COR-L47 (cell line): ENCODE results near the gene JUP.
A peak's percentile ranks its signal among the peaks of the same experiment; 100 is the strongest.

ENCODE experiments used
- DNase-seq: peaks from one replicate; lab custom pipeline; 2025; lab: John Stamatoyannopoulos, UW

The JUP gene

DNA sequence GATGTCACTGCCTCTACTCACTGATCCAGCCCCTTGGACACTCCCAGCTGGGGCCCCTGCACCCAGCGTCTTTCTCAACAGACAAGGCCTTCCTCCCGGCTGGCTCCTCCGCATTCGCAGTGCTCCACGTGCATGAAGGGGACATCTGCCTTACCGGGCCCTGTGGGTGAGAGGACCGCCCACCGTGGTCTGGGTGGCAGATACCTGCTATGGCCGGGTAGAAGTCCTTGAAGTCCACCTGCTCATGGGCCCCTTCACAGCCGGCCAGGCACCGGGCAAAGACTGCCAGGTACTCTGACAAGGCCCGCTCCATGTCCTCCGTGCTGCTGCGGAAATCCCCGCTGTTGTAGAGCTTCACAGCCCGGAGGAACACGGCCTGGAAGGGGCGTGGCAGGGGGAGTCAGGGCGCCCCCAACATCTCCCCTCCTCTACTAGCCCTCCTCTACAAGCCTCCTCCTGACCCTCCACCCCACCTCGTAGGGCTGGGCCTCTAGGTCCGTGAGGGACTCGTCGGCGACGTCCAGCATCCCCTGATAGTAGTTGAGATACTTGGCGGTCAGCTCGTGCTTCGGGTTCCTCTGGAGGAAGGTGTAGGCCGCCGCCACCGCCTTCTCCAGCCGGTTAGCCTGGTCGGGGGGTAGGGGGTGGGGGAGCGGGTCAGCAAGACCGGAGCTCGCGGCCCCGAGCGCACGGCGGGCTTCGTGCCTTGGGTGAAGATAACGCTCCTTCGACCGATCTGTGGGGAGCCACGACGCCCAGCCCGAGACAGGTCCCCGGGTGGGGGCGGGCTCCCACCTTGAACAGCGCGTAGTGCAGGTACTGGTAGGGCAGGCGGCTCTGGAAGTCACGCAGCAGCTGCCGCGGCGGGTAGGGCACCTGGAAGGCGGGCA, 24.4 kb upstream of the JUP start:
- peak; percentile 57 for DNase-seq

DNA sequence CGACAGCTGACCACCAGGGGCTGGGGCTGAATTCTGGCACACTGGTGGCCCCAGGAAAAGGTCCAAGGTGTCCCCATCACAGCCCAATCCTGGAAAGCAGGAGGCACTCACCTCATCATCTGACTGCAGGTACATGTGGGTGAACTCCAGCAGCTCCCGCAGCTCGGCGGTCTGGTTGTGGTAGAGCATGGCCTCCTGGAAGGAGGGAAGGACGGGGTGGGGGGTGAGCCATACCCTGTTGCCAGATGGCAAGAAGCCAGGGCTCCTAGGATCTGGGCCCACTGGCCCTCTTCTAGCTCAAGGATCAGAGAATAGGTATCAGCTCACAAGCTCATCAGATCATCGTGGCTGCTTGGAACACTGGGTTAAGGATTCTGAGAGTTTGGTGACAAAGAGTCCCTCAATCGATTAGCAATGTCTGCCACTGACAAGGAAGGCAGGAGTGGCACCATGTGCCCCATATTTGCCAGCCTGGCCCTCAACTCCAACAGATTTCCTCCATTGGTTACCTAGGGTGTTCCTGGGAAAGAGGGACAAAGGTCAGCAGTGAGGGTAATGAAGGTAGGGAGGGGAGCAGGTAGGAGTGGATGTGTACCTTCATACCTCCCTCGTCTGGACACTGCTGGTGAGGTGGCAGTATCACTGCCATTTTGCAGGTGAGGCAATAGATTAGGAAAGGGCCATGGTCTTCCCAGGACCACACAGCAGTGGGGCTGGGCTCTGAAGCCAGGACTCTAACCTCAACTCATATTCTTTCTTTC, 20.4 kb upstream of the JUP start:
- no peak for DNase-seq

DNA sequence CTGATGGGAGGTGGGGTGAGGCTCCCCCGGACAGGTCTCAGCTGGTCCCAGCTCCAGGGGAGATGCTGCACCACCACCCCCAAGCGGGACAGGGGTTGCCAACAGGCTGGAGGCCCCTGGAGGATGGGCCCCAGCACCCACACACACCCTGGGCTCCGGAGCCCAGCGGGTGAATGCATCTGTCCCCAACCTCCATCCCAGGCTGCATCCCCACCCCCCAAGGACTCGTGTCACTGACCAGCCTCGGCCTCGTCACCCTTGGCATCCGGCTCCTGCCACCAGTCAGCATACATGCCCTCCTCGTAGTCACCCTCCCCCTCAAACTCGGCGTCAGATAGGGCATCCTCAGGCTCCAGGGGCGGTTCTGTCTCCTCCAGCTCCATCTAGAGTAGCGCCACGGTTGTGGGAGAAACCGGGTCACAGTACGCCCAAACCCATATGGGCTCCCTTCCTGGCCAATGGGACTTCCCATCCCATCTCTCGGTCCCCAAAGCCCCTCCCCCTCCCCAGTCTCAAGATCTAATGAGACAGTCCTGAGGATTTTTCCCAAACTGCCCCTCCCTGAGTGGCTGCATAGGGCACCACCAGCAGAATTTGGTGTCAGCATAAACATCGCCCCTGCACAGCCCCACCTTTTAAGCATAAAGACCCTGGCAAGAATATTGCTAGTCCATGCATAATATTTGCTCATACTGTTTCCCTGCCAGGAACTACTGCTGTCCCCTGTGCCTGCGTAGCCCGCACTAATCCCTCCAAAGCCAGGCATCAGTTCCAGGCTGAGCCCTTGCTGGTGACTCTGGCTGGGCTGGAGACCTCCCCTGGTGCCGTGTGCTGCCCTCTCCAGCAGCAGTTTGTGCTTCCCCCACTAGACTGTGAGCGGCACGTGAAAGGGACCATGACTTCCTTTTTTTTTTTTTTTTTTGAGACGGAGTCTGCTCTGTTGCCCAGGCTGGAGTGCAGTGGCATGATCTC, 16.8 kb upstream of the JUP start:
- no peak for DNase-seq

DNA sequence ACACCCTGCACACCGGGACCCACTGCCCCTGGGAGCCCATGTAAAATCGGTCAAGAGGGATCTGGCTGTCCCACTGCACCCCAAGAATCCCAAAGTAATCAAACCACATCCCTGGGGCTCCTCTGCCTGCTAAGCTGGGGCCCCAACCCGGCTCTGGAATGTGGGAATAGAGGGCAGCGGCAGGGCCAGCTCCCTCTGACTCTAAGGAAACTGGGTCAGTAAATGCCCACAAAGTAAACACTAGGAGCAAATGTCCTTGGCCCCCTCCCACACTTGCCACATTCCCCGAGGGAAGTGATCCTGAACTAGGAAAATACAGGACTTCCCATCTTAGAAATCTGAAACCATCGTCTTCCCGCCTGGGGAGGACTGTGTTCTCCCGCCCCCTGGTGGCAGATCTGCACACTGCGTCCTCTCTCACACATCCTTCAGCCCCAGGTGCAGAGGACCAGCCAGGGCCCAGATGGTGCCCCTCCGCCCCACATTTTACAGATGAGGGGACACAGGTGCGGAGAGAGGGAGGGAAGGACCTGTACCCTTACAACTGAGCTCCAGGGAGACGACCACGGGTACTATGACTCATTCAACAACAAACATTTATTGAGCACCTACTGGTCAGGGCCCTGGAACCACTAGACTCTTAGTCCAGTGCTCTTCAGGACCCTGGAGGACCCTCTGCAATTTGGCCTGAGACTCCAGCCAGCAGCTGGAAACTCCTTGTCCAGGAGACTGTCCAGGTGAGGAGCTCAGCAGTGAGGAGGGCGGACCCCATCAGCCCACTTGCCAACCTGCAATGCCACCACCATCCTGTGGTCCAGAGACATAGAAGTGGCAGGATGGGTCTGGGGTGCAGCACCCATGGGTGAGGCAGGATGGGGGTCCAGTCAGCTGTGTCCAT, 15.1 kb upstream of the JUP start:
- peak; percentile 71 for DNase-seq

DNA sequence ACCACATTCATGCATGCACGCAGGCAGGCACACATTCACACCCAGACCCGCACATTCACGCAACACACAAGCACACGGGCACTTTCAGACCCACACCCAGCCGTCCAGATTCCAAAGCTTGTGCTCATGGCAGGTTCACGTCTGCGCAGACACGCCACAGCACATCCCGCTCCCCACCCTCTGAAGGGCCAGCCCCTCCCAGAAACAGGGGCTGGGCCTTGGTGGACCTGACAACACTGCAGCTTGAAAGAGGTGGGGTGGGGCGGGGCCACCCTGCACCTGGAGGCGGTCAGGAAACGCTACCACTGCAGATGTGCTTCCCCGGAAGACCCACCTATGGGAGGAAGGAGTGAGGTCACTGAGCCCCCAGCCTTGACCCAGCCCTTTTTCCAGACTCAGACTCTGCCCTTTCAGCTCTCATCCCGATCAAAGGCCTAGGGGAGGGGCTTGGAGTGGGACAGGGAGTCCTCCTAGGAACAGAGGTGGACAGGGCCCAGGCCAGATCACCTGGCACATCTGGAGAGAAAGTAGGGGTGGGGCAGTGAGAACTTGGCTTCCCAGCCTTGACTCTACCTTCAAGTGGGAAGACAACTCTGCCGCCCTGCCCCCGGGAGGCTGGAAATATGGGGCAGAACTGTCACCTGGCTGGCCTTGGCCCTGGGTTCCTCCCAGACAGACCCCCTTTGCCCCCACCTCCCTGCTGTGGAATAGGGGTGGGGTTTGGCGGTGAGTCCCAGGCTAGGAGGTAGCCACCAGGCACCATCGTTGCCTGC, 14.3 kb upstream of the JUP start:
- peak; percentile 80 for DNase-seq

DNA sequence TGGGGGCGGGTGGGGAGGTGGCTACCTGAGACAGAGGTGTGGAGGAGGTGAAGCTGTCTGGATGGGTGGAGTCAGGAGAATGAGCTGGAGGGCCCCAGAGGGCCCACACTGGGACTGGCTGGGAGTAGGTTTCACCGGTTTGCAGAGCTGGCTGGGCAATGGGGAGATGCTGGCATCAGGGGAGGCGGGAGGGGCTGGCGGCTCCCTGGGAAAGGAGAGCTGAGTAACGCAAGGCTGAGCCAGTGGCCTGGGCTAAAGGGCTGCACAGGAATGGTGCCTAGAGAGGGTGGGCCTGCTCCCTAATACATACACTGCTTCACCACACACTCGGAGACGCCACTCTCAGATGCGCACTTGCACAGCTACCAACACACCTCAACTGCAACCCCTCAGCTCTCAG, 12.9 kb upstream of the JUP start:
- no peak for DNase-seq

DNA sequence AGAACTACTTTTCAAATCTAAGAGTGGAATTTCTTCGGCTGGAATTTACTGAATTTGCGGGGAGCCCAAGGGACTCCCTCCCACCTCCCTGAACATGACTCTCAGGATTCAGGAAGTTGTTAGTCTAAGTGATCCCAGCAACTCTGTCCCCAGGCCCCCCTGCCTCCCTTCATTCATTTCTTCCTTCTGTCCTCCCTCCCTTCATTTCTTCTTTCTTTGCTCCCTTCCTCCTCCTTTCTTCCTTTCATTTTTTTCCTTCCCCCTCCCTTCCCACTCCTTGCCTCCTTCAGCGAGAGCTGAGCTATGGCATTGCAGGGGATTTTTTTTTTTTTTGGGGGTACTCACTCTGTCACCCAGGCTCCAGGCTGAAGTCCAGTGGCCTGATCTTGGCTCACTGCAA, 10.9 kb upstream of the JUP start:
- DNase-seq, result no peak

DNA sequence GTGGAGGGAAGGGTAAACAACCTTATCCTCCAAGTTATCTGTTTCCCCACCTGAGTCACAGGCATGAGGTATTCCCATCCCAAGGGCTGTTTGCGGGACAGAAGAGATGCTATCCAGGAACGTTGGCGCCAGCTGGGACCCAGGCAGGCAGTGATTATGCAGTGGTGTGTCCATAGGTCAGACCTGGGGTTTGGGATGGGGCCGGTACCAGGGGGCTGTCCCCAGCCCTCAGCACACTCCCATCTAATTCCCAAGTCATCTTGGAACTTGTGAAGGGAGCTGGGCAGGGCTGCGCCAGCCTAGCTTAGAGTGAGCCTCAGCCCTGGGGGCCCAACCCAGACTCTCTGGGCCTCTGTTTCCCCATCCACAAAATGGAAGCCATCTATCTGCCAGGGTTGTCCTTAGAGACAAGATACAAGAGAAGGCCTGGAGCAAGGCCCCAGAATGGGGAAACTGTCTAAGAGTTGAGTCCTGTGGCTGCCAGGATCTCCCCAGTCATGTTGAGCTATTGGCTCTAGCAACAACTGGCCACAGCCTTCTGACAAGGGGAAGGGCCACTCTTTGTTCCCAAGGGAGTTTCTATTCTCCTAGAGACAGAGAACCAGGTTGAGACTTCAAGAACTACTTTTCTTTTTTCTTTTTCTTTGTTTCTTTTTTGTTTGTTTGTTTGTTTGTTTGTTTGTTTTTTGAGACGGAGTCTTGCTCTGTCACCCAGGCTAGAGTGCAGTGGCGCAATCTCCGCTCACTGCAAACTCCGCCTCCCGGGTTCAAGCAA, 9.8 kb upstream of the JUP start:
- no peak for DNase-seq

DNA sequence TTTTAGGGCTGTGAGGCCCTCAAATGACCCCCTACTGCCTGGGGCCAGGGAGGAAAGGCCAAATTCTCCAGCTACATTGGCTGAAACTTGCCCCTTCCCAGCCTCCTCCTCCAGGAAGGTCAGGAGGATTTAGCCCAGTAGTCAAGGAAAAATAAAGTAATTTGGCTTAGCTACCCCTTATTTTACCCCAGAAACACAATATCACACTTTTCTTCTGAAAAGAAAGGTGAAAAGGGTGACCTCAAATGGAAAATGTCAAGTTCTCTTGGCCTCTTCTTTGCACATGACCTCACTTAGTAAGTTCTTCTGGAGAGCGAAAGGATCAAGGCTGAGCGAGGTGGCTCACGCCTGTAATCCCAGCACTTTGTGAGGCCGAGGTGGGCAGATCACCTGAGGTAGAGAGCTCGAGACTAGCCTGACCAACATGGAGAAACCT, 8.0 kb upstream of the JUP start:
- DNase-seq, result no peak

DNA sequence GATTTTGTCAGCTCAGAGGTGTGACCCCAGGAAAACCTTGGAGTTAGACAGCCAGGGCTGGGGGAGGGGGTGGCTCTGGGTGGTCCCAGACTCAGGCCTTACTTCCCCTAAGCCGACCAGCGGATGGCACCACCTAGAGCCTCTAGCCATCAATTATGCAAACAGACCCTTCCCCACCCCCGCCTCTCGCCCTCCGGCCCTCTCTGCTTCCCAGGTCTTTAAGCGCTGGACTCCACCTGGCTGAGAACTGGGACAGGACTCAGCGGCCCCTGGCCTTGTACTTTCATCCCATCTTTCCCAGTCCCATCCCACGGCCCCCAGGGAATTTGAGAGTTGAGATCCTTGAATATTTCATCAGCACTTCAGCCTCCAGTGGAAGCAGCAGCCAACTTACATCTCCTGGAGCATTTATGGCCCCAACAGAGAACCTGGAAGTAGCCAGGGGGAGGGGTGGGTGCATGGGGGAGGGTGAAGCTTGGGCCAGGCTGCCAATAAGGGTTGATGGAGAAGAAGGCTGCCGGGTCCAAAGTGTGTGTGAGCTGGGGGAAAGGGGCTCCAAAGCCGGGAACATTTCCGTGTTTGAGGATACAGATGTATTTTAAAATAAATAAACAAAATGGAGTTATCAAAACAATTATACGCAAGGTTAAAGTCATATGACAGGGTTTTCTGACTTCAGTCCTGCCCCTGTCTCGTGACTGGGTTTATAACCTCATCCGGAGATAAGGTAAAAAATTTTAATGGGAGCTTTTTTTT, 7.5 kb upstream of the JUP start:
- no peak for DNase-seq

DNA sequence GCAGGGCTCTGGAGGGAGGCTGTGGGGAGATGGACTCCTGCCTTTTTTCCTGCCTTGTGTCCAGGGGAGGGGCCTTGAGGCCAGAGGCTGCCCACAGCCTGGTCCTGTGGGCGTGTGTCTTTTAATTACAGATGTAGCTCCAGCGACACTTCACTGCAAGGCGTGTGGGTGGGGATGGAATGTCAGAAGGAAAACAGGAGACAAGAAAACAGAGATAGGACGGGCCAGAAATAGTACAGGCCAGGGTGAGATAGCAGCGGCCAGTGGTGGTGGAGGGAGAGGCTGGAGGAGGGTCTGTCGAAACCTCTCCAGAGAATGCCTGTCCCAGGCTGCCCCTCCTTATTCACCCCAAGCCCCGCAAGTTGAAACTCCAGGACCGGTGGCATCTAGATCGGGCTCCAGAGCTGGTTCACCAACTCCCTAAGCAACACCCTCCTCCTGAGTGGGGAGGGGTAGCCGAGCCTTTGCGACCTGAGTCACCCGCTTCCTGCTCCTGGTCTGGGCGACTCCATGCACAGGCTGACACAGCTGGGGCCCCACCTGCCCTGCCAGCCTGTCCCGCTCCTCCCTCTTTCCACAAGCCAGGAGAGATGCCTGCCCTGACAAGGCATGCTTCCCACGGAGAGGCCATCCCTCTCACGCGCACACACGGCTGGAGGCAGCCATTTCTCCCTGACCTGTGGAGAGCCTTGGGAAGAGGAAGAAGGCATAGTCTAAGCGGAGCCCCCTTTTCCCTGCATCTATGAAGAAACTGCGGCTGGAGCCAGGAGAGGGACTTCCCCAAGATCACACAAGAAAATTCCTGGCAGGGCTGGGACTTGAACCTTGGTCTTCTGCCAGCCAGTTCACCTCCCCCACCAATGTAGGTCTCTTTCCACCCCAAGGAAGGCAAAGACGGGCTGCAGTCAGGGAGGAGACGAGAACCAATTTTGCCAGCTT, 6.6 kb upstream of the JUP start:
- DNase-seq, result no peak

DNA sequence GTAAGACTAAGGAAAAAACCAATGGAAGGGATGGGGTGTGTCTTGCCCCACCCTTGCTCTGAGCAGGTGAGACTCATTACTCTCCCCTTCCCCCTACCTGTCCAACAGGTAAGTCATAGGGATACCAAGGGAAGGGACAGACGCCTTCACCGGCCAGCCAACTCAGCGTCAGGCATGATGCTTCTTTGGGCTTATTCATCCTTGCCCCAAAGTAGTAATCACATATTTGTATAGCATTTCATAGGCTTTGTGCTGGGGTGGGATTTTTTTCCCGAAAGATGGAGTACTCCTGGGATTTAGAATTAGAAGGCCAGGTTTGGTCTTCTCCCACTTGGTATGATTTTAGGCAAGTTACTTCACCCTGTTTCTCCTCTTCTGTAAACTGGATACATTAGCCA, 509 bp upstream of the JUP start:
- DNase-seq, result no peak

DNA sequence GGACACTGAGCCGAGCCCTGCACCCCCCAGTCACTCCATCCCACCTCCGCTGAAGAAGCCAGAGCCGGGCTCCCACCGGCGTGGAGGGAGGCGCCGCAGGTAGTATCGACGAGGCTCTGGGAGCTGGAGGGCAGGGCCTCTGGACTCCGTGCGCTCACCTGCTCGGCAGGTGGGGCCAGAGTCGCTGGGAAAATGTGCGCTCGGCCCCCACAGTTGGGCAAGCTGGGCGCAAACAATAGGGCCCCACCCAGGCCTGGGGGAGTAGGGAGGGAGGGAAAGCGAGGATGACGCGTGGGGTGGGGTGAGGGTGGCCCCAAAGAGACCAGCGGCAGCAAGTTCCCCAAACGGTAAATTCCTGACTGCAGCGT, 668 bp downstream of the JUP start:
- peak; percentile 42 for DNase-seq

DNA sequence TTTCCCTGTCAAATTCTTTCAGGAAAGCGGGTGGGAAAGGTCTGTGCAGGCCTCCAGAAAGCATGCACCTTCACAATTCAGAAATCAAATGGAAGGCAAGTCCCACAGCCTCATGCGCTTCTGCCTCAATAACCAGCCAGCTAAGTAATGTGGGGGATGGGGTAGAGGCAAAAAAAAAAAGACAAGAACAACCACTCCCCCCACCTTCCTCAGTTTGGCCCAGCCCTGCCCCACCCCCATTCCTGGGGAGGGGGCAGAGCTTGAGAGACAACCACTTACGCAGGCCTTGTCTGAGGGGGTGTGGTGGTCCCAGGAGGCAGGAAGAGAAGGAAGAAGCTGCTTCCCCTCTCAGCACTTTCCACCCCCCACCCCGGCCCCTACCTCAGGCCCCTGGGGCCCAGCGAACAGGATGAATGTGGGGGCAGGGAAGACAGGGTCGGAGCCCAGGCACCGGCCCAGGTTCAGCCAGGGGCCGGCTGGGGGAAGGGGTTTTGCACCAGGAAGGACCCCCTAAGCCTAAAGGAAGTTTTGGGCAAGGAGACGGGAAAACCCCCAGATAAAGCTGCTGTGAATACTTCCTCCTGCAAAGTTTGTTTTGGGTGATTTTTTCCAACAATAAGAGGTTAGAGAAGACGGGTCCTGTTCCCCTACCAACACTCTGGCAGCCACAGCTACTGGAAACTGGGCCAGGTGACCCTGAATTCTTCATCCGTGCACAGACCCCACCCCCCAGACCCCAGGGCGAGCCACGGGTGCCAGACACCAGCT, 1.2 kb downstream of the JUP start:
- DNase-seq, result no peak

DNA sequence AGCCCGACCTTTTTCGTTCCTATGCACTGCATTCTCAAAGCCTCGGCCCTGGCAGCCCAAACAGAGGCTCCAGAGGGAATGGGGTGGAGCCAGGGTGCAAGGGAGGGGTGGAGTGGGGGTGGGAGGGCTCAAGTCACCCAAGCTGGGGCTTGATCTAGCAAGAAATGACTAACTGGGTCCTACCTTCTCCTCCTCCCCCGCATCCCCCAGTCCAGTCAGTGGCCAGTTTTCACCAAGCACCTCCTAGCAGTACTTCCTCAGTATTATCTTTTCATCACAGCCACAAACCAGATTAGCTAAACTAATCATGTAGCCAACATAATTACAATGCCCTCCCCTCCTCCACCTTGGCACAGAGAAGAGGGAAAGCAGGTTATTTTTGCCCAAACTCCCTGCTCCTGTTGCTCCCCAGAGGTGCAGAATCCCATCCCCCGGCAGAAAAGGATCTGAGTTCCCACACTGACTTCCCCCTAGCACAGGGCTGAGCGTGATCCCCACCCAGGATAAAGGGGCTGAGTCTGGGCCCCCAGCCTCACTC, 2.2 kb downstream of the JUP start:
- DNase-seq, result no peak

DNA sequence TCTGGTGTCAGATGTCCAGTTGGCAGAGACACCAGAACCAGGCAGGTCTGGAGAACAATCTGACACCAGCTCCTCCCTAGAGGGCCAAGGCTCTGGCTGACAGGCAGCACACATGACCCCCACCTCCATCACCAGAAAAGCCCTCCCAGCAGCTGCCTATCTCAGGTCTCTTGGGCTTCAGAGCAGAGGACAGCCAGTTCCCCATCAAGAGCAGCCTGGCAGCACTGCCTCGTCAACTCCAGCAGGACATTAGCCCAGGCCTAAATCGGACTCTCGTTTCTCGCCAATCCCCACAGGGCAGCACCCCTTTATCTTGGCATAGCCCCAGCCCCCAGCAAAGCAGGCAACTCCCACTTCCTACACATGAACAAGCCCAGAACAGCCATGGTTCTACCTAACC, 4.4 kb downstream of the JUP start:
- DNase-seq, result no peak
